MM.1S (cell line): ENCODE measurements around the gene DSE.

Experiments used
- CTCF ChIP-seq: fragments of 300-600 bp; sonication (generic); IDR thresholded peaks from 2 replicates; pipeline ENCODE4 v1.5.1; 2016; ENCODE audit warnings: antibody characterized with exemption, low read length, mixed read lengths
- EZH2 ChIP-seq: fragments of 300-600 bp; sonication (generic); optimal IDR thresholded peaks from 2 replicates; pipeline ENCODE3; 2017; ENCODE audit warnings: low read depth, mild to moderate bottlenecking, antibody characterized with exemption, low read length, mixed read lengths
- EZH2phosphoT487 ChIP-seq: fragments of 300-600 bp; sonication (generic); IDR thresholded peaks from 2 replicates; pipeline ENCODE4 v1.6.1; 2018; ENCODE audit warnings: antibody characterized with exemption, low read length

- no peak for TF ChIP-seq CTCF
- no peak for TF ChIP-seq EZH2
- TF ChIP-seq EZH2phosphoT487: no peak
These were observed 19.8 kb downstream of the DSE start for GRCh38 chr6:116390581-116390980.
